Activated CD4-positive, alpha-beta T cell treated with anti-CD3 and anti-CD28 coated beads, Interleukin-2, amount 50 U/mL, for 48 hours (primary cell): ENCODE data around the gene GFOD2.

Source experiments
- DNase-seq, 2 experiments: peaks; one replicate each; pipeline ENCODE4 v3.0.0-alpha.2; 2020

Gene GFOD2

DNA sequence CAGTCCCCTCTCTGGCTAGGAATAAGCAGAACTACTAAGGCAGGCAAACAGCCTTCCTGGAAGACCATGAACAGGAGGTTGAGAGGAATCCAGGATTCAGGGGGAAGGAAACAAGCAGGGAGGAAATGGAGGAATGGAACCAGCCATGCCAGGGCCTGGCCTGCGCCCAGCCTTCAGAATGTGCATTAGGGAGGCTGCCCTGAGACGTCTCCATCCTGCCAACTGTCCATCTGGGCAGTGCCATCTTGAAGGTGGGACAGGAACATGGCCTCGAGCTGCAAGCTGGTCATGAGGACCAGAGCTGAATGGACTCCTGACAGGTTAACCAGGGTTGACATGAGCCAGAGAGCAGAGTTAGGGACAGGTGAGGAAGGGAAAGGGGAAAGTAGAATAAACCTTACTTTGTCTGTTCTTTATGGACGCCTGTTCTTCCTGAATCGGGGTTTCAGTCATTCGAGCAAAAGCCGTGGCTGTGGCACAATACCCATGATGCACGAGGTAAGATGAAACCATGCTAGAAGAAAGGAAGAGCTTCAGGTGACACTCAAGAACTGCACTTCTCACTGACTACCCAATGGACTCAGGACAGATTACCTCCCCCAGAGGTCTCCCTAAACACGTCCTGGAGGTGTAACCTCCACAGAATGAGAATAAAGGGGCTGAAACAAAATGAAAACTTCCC, 12.1 kb upstream of the GFOD2 start:
- DNase-seq: no peak

DNA sequence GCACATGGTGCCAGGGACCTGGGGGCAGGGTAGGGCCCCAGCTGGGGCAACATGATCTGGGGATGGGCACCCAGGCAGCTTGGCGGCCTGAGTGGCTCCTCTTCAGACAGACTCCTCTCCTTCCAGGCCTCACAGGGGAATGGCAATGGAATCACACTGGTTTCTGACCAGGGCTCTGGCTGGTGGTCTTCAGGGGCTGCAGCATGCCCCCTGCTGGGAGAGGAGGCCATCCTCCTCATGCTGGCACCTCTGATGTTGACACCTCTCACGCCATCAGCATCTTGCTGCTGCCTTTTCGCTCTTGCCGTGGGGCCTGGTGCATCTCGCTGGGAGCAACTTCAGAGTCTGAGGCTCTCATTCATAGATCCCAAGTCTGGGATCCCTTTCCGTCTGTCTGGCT, 11.2 kb upstream of the GFOD2 start:
- no peak for DNase-seq

GRCh38 chr16:67729636-67730248, 10.6 kb upstream of the GFOD2 start:
- no peak for DNase-seq

GRCh38 chr16:67727521-67728485, 8.7 kb upstream of the GFOD2 start:
- DNase-seq: no peak

- DNase-seq: no peak
These were observed 7.3 kb upstream of the GFOD2 start for GRCh38 chr16:67726106-67727034.

GRCh38 chr16:67723911-67724305, 4.8 kb upstream of the GFOD2 start:
- DNase-seq: no peak

GRCh38 chr16:67723151-67723910, 4.2 kb upstream of the GFOD2 start:
- DNase-seq: no peak

DNA sequence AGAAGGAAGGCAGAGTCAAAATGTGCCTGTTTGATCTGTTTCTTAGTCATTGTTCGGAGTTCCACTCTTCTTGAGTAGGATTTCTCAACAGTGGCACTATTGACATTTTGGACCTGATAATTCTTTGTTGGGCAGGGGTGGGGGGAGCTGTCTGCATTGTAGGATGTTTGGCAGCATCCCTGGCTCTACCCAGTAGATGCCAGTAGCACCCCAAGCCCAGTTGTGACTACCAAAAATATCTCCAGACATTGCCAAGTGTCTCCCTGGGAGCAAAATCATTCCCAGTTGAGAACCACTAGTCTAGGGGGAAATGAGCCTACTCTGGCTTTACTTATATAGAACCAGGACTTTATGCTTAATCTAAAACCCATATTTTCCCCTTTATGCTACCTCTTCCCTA, 1.1 kb upstream of the GFOD2 start:
- no peak for DNase-seq

GRCh38 chr16:67719778-67720144, 645 bp upstream of the GFOD2 start:
- peak; percentile 11 to 30 for DNase-seq

DNA sequence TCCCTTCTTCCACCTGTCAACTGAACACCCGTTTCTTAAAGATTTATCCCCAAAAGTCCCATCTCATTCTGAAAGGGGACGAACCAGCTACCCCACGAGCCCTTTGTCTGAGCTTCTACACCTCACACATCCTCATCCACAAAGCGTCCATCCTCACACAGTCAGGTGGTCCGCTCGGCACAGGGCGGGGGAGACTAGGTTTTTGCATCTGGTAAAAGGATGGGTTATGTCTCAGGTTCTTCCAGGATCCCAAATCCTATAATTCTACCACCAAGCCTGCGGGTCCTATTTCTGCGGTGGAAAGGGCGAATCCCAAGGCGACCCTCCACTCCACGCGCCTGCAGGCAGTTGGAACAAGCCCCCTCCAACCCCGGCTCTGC, 458 bp downstream of the GFOD2 start:
- DNase-seq: peak in 1 of 2 experiments; percentile 19

- no peak for DNase-seq
These were observed 3.0 kb downstream of the GFOD2 start for GRCh38 chr16:67716097-67716496.

GRCh38 chr16:67714522-67714921, 4.6 kb downstream of the GFOD2 start:
- no peak for DNase-seq

GRCh38 chr16:67713647-67714273, 5.4 kb downstream of the GFOD2 start:
- DNase-seq: no peak

DNA sequence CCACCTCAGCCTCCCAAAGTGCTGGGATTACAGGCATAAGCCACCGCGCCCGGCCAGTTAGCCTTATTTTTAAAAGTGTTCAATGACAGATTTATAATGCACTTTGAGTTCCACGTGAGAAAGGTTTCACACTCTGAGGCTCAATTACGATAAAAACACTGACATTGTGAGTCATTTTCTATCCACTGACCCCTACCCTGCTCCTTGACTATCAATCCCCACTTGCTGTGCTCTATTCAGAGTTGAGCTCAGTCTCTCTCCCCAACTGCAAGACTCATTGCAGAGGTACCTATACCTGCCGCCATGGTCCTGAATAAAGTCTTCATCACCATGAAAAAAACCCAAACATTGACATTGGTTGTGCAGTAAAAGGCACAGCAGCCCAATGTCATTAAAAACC, 8.5 kb downstream of the GFOD2 start:
- no peak for DNase-seq

- no peak for DNase-seq
These were observed 10.1 kb downstream of the GFOD2 start for GRCh38 chr16:67709050-67709449.

DNA sequence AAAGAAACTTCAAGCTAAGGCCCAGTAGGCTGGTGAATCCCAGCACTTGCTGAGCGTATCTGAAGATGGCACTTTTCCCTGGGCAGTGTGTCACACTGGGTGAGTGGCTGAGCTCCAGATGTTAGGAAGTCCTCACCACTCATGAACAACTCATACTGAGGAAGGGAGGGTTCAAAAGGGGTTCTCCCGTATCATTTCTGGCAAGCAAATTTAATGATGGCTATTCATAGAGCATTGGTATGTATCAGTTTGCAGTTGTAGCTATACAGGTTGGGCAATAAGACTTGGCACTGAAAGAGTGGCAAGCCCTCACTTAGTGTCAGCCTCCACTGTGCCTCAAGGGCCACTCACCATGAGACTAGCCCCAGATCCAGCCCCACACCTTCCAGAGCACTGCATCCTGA, 10.7 kb downstream of the GFOD2 start:
- DNase-seq: no peak

GRCh38 chr16:67707790-67708189, 11.3 kb downstream of the GFOD2 start:
- no peak for DNase-seq

DNA sequence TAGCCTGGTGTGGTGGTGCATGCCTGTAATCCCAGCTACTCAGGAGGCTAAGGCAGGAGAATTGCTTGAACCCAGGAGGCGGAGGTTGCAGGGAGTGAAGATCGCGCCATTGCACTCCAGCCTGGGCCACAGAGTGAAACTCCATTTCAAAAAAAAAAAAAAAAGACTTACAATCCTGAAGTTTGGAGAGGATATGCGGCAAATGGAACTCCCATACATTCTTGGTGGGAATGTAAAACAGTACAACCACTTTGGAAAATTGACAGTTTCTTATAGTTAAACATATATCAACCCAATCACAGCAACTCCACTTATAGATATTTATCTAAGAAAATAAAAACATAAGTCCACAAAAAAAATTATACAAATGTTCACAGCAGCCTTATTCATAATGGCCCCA, 11.9 kb downstream of the GFOD2 start:
- no peak for DNase-seq

DNA sequence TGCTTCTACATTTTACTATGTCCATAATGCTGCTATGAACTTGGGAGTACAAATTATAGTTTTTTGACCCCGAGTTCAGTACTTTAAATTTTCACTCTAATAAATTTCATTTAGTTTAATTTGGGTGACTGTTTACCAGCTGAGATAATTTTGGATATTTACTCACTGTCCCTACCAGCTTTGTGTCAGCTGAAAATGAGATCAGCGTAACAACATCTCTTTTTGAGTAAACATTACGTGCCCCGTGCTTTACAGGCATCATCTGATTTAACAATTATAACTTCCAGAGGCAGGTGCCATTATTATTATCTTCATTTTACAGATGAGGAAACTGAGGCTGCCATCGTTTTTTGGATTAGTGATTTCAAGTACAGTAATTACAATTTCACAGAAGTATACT, 15.0 kb downstream of the GFOD2 start:
- no peak for DNase-seq

- DNase-seq: peak in 1 of 2 experiments; percentile 10
These were observed 15.5 kb downstream of the GFOD2 start for GRCh38 chr16:67703626-67704025.

DNA sequence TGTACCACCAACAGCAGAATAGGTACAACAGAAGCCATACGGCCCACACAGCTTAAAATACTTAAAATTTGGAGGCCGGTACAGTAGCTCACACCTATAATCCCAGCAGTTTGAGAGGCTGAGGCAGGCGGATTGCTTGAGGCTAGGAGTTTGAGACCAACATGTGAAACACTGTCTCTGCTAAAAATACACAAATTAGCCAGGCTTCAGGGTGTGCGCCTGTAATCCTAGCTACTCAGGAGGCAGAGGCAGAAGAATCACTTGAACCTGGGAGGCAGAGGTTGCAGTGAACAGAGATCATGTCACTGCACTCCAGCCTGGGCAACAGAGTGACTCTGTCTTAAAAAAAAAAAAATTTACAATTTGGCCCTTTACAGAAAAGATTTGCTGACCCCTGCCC, 17.0 kb downstream of the GFOD2 start:
- no peak for DNase-seq
